A673 (cell line): ENCODE data around the gene PALB2.

Experiments
- CTCF ChIP-seq: fragments of 300-800, 200-600 bp; sonication (generic); conservative IDR thresholded peaks from 2 replicates; pipeline ENCODE4 v1.5.1; 2017; ENCODE audit warnings: low read depth, mild to moderate bottlenecking, antibody characterized with exemption, low read length, moderate library complexity, mixed read lengths
- EZH2 ChIP-seq: fragments of 200-600 bp; sonication (generic); IDR thresholded peaks from 2 replicates; pipeline ENCODE4 v1.6.1; 2017; ENCODE audit warnings: borderline replicate concordance, low read depth, mild to moderate bottlenecking, mixed read lengths, antibody characterized with exemption, low read length; ENCODE audit not compliant: poor library complexity, severe bottlenecking

DNA sequence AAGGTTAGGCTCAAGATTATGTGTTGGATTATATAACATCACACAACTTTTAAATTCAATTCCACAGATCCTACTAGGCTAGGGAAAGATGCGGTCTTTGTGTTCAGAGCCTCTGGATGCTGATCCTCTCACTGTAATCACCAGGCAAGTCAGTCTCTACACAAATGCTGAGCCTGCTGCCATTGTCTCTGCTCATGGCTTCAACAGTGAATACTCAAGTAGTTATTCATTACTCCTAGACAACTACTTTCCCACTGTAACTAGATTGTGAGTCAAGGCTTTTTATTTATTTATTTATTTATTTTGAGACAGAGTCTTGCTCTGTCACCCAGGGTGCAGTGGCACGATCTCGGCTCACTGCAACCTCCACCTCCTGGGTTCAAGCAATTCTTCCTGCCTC is 29.2 kb downstream of the PALB2 start:
- no peak for TF ChIP-seq EZH2
- TF ChIP-seq CTCF: no peak
